Large intestine (tissue), 3 donors: Measurements from ENCODE around the gene PRR36. TPM values are rescaled to one million over a fixed set of nuclear protein-coding genes. Genes with fewer than 3 reads are reported as not detected.
A peak's percentile ranks its signal among the peaks of the same experiment; 100 is the strongest.

Experiments used
- DNase-seq, 2 donors: peaks; one replicate each; pipeline versions ENCODE4 v3.0.0 to v3.0.0-alpha.2; 2013
- H3K27ac ChIP-seq: one replicate; pipeline ENCODE4 v1.5.1; 2013; ENCODE audit warnings: low read length
- H3K27me3 ChIP-seq: 2 replicates; pipeline ENCODE4 v1.6.1; 2013; ENCODE audit warnings: low read length; ENCODE audit not compliant: control insufficient read depth, insufficient read depth
- H3K36me3 ChIP-seq: 2 replicates; pipeline ENCODE4 v1.6.1; 2013; ENCODE audit warnings: low read length; ENCODE audit not compliant: control insufficient read depth, insufficient read depth
- H3K4me1 ChIP-seq: one replicate; pipeline ENCODE4 v1.6.1; 2013; ENCODE audit warnings: low read length; ENCODE audit not compliant: control insufficient read depth, insufficient read depth
- H3K4me3 ChIP-seq: one replicate; pipeline ENCODE4 v1.5.1; 2013; ENCODE audit warnings: low read length
- H3K9me3 ChIP-seq: one replicate; pipeline ENCODE4 v1.6.1; 2013; ENCODE audit warnings: mild to moderate bottlenecking, low read depth, low read length, moderate library complexity; ENCODE audit not compliant: control insufficient read depth
- WGBS: methylation state at CpG from one replicate; pipeline ENCODE4 v1.1.5; 2013; ENCODE audit warnings: low lambda C conversion rate; ENCODE audit not compliant: insufficient coverage; 5-methylcytosine and 5-hydroxymethylcytosine counted together
- polyA plus RNA-seq: library from polyadenylated mRNA; unstranded; fragments of 120-200 nt; gene quantifications from one replicate; pipeline ENCODE4 v1.2.1, GENCODE V29; 2013

PRR36 gene
- polyA plus RNA-seq, 1 donor, result 2.1 TPM

DNA sequence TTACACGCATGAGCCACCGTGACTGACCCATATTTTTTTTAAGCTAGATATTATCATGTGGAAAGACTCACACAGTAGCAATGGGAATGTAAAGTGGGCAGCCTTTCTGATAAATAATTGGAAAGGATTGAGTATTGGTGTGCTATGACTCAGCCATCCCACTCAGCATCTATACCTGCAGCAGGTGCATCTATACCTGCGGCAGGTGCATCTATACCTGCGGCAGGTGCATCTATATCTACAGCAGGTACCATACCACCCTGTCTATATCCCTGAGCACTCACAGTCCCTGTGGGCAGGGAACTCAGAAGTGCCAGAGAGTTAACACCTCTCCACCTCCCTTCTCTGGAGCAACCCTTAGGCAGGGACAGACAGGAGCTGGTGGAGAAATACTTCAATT, 8.9 kb upstream of the PRR36 start:
- Histone ChIP-seq H3K9me3 (no peaks in the 10 kb centered on the region), H3K4me1 (peaks cover 8% of the 10 kb centered on the region), H3K36me3 (no peaks in the 10 kb centered on the region), H3K27me3 (peaks cover 7% of the 10 kb centered on the region), H3K27ac (no peak overlapping the region), H3K4me3 (no peak overlapping the region)
- WGBS, result no CpG with 5 or more reads among the region's 4 CpGs
- DNase-seq, result no peak

DNA sequence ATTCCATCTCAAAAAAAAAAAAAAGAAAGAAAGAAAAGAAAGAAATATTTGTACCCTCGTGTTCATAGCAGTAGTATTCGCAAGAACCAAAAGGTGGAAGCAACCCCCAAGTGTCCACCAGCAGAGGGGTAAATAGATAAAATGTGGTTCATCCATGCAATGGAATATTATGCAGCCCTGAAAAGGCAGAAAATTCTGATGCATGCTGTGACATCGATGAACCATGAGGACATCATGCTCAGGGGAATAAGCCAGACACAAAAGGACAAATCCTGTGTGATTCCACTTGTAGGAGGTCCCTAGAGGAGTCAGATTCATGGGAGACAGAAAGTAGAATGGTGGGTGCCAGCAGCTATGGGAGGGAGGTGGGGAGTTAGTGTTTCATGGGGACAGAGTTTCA, 7.7 kb upstream of the PRR36 start:
- no peaks in the 10 kb centered on the region for H3K4me1 ChIP-seq
- no peaks in the 10 kb centered on the region for H3K9me3 ChIP-seq
- H3K4me3 ChIP-seq, result no peak overlapping the region
- no peak for DNase-seq
- H3K27me3 ChIP-seq, result peaks cover 3% of the 10 kb centered on the region
- H3K27ac ChIP-seq, result no peak overlapping the region
- no peaks in the 10 kb centered on the region for H3K36me3 ChIP-seq
- 100% methylated on average over 2 of the region's 3 CpGs for WGBS

DNA sequence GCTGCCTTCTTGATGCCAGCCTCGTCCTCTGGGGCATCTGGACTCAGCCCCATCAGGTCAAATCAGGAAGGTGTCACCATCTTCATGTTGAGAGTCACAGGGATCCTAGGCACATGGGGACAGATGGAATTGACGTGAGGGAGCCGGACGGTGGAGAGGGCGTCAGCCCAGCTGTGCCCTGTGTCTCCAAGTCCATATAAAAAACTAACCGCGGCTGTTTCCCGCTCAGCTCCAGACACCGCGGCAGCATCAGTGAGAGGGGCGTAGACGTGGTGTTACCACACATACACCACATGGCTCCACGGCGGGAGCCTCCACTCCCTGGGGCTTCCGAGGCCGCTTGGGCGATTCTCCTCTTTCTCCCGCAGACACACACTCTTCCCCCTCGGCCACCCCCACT, 5.6 kb upstream of the PRR36 start:
- no peaks in the 10 kb centered on the region for H3K4me1 ChIP-seq
- no peak overlapping the region for H3K27ac ChIP-seq
- WGBS, result no CpG with 5 or more reads among the region's 19 CpGs
- no peaks in the 10 kb centered on the region for H3K36me3 ChIP-seq
- H3K9me3 ChIP-seq, result no peaks in the 10 kb centered on the region
- H3K27me3 ChIP-seq, result peaks cover 13% of the 10 kb centered on the region
- H3K4me3 ChIP-seq, result no peak overlapping the region
- no peak for DNase-seq

DNA sequence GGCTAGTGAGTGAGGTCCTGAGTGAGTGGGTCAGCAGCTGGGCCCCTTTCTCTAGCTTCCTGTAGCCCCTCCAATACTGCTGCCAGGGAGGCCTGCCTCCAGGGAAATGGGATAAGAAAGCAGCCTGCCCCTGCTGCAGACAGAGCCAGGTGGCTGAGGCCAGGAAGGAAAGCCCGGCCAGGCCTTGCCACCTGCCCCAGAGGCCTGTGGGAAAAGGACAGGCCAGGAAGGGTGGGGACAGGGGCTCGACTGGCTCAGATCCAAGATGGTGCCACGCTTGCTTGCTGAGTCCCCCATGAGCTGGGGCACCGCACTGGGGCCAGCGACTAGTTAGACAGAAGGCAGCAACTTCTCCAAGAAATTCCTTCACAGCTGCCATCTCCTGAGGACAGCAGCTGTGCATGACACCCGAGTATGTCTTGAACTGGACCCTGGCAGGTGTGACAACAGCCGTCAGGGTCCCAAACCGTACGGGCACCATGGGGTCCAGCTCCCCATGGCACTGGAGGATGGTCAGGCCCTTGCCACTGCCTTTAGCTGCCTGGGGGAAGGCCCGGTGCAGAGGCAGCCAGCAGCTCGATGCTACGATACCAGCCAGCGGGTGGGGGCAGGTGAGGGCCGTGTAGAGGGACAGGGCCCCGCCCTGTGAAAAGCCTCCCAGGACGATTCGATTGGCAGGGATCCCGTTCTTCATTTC, 5.1 kb upstream of the PRR36 start:
- WGBS, result no CpG with 5 or more reads among the region's 18 CpGs
- no peak overlapping the region for H3K27ac ChIP-seq
- no peaks in the 10 kb centered on the region for H3K9me3 ChIP-seq
- H3K4me1 ChIP-seq, result peaks cover 4% of the 10 kb centered on the region
- H3K36me3 ChIP-seq, result no peaks in the 10 kb centered on the region
- no peak overlapping the region for H3K4me3 ChIP-seq
- DNase-seq, result no peak
- peaks cover 18% of the 10 kb centered on the region for H3K27me3 ChIP-seq

DNA sequence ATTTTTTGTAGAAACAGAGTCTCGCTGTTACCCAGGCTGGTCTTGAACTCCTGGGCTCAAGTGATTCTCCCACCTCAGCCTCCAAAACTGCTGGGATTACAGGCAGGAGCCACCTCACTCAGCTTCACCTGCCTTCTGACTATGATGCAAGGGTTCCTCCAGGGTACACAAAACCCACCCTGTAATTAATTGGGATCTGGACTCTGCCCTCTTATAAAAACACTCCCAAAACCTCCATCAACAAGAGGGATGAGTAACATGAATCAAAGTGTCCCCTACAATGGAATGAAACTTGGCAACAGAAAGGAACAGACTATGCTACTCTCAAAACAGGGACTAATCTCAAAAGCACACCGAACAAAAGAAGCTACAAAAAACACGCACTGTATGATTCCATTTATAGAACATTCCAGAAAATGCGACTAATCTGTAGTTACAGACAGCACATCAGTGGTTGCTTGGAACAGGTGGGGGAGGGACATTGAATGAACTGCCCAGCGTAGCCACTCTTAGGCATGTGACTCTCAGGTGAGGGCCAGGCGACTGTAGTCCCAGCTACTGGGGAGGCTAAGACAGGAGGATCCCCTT, 3.2 kb upstream of the PRR36 start:
- Histone ChIP-seq H3K4me1 (peaks cover 4% of the 10 kb centered on the region), H3K4me3 (no peak overlapping the region), H3K9me3 (peaks cover 5% of the 10 kb centered on the region), H3K36me3 (no peaks in the 10 kb centered on the region), H3K27ac (no peak overlapping the region), H3K27me3 (peaks cover 36% of the 10 kb centered on the region)
- no CpG with 5 or more reads among the region's 6 CpGs for WGBS
- DNase-seq, result no peak

DNA sequence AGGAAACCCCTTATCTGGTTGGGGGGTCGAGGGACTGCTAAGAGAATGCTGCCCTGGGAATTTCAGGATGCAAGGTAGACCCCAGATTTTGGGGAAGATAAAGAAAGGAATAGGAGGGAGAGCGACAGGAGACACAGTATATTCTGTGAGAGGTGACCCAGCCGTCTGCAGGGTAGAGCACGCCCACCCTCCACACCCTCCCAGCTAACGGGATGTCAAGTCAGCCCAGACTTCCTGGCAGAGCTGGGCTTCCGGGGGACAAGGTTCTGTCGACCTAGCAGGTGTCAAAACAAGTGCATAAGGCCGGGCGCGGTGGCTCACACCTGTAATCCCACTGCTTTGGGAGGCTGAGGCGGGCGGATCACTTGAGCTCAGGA, 695 bp upstream of the PRR36 start:
- DNase-seq, result no peak

DNA sequence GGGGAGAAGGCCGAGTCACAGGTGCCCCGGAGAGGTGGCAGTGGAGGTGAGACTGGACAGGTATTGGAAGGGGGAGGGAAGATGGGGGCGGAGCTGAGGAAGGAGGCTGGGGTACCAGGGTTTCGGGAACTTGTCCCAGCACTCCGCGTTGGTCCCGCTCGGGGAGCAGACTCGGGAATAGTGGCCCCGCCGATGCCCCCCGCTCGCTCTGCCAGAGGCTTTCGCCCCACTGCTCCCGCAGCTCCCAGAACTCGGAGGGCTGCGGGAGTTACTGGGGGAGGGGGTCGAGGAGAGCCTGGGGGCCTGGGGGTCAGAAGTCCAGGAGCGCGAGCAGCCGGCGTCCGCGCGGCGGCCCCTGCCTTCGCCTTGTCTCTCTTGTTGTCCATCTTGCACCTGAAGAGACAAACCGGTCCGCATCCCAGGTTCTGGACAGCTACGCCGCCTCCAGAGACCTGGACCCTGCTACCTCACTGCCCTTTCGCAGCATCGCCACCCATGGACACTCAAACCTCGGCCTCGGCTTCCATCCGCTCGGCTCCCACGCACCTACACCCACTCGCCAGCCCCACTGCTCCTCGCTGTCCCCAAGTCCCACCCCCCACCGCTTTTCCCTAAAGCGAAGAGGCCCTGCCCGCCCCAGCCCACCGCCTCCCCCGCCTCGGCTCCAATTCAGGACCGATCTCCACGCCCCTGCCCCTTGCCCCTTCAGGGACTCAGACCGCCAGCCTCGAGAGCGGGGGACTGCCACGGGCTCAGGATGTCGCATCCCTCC, 700 bp downstream of the PRR36 start:
- Histone ChIP-seq H3K27ac (no peak overlapping the region), H3K9me3 (peaks cover 12% of the 10 kb centered on the region), H3K36me3 (no peaks in the 10 kb centered on the region), H3K27me3 (peaks cover 41% of the 10 kb centered on the region), H3K4me3 (no peak overlapping the region), H3K4me1 (peaks cover 25% of the 10 kb centered on the region)
- WGBS, result no CpG with 5 or more reads among the region's 53 CpGs
- DNase-seq, result no peak

More for the DNA sequence above, 695 bp upstream of the PRR36 start:
- H3K27me3 ChIP-seq, result peaks cover 41% of the 10 kb centered on the region
- WGBS, result no CpG with 5 or more reads among the region's 12 CpGs
- H3K27ac ChIP-seq, result no peak overlapping the region
- H3K36me3 ChIP-seq, result no peaks in the 10 kb centered on the region
- peaks cover 20% of the 10 kb centered on the region for H3K4me1 ChIP-seq
- peak overlapping the region; percentile 20 for H3K4me3 ChIP-seq
- peaks cover 12% of the 10 kb centered on the region for H3K9me3 ChIP-seq

DNA sequence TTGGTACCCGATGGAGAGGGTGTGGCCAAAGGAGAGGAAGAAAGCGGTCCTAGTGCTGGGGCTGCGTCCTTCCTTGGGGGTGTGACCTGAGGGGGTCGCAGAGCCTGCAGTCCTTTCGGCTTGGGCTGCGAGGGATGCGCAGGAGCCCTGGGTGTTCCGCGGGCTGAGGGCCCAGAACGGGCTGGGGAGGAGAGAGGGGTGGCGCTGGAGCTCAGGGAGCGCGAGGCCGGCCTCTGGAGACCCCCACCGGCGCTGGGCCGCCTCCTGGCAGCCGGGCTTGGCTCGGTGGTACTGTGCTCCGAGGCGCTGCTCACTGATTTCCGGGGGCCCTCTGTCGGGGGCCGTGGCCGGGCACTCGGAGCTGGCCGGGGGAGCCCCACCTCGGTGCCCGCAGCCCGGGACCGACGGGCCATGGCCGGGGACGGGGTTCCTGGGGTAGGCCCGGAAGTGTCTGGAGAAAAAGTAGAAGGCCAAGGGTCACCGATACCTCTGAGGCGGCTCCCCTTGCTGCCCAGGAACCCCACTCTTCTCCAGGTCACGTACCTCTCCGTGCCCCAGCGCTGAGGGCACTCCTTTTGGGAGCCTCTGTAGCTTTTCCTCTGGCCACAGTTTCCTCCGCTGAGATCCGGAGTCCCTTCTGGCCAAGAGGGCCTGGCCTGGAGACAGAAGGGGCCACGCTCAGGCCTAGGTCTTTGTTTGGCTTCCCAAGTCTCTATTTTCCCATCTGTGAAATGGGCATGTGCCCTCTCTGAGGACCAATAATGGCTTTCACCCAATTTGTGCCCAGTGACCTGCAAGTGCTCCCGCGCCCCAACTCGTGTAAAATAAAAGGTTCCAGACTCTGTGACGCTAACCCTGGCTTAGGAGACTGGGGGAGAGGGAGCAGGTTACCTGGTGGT, 1.6 kb downstream of the PRR36 start:
- no CpG with 5 or more reads among the region's 47 CpGs for WGBS
- no peak overlapping the region for H3K27ac ChIP-seq
- no peak overlapping the region for H3K4me3 ChIP-seq
- DNase-seq, result no peak
- no peaks in the 10 kb centered on the region for H3K36me3 ChIP-seq
- peaks cover 12% of the 10 kb centered on the region for H3K9me3 ChIP-seq
- peaks cover 42% of the 10 kb centered on the region for H3K27me3 ChIP-seq
- peaks cover 28% of the 10 kb centered on the region for H3K4me1 ChIP-seq

DNA sequence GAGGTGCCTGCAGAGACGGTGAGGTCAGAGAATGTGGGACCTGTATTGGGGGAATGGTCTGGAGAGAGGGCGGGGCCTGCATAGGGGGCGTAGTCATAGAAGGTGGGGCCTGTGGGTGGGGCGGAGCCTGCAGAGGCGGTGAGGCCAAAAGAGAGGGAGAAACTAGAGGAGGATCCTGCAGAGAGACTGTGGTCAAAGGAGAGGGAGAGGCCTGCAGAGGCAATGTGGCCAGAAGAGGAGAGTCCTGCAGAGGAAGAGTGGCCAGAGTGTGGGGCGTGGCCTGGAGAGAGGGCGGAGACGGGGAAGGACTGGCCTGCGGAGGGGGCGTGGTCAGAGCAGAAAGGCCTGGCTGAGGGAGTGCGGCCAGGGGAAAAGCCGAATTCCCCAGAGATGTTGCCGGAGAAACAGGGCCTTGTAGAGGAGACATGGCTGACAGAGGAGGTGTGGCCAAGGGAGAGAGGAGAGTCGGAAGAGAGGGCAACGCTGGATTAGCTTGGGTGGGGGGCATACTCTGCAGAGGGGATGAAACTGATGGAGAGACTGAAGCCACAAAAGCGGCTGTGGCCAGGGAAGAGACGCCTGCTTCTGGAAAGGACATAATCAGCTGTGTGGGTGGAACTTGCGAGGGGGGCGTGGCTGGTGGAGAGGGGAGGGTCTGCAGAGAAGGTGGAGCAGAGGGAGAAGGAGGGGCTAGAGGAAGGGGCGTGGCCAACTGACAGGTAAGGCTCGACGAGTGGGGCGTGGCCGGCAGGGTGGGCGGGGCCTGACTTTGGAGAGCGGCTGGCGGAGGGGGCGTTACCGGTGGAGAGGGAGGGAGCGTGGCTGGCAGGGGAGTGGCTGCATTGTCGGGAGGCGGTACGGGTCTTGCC, 2.5 kb downstream of the PRR36 start:
- Histone ChIP-seq H3K27me3 (peaks cover 51% of the 10 kb centered on the region), H3K4me3 (peak overlapping the region; percentile 7), H3K4me1 (peaks cover 28% of the 10 kb centered on the region), H3K27ac (peak overlapping the region; percentile 47), H3K9me3 (peaks cover 12% of the 10 kb centered on the region), H3K36me3 (no peaks in the 10 kb centered on the region)
- WGBS, result 23% methylated on average over 5 of the region's 33 CpGs
- DNase-seq, result peak; percentile 72 to 76
